Heart left ventricle (tissue), 16 donors: ENCODE measurements around the gene NABP1. TPM values are rescaled to one million over a fixed set of nuclear protein-coding genes. Genes with fewer than 3 reads are reported as not detected.

Experiments used
- ATAC-seq, 4 donors: fragments of 200-7000 bp; cut with Tn5 transposase; one replicate each; pipeline ENCODE4 v1.9.1; 2020 to 2022; ENCODE audit warnings: moderate library complexity in 4 of 4, mild to moderate bottlenecking in 3 of 4, moderate number of reproducible peaks in 1 of 4
- DNase-seq, 5 donors: peaks; one replicate each; pipeline ENCODE4 v3.0.0-alpha.2; 2020
- H3K27ac ChIP-seq, 12 donors: fragments of 200-600 bp; sonication (generic) in 4 of 12; one replicate each; pipeline versions ENCODE4 v1.5.0 to v1.8.0; 2016 to 2022; ENCODE audit warnings: mild to moderate bottlenecking in 2 of 12
- H3K27me3 ChIP-seq, 9 donors: fragments of 200-600 bp; sonication (generic) in 2 of 9; one replicate each; pipeline versions ENCODE4 v1.5.1 to v1.8.0; 2016 to 2022; ENCODE audit warnings: mild to moderate bottlenecking in 3 of 9
- H3K36me3 ChIP-seq, 9 donors: fragments of 200-600 bp; sonication (generic) in 2 of 9; one replicate each; pipeline versions ENCODE4 v1.5.0 to v1.8.0; 2018 to 2022; ENCODE audit warnings: mild to moderate bottlenecking in 2 of 9
- H3K4me1 ChIP-seq, 12 donors: fragments of 200-600 bp; sonication (generic) in 4 of 12; one replicate each; pipeline versions ENCODE4 v1.5.0 to v1.8.0; 2016 to 2022; ENCODE audit warnings: mild to moderate bottlenecking in 3 of 12
- H3K4me3 ChIP-seq, 12 donors: fragments of 200-600 bp; sonication (generic) in 4 of 12; one replicate each; pipeline versions ENCODE4 v1.5.0 to v1.8.0; 2017 to 2022; ENCODE audit warnings: mild to moderate bottlenecking in 9 of 12, moderate library complexity in 4 of 12
- H3K9me3 ChIP-seq, 12 donors: fragments of 200-600 bp; sonication (generic) in 4 of 12; one replicate each; pipeline versions ENCODE4 v1.5.0 to v1.8.0; 2016 to 2022; ENCODE audit warnings: mild to moderate bottlenecking in 1 of 12
- POLR2A ChIP-seq, 2 donors: fragments of 450-650 bp; IDR thresholded peaks; one replicate each; pipeline ENCODE4 v1.6.1; 2017; ENCODE audit warnings: antibody characterized with exemption in 2 of 2, mild to moderate bottlenecking in 2 of 2, moderate library complexity in 2 of 2
- WGBS, 4 donors: extraction: QIAGEN DNeasy Blood & Tissue Kit in 2 of 4; methylation state at CpG; one replicate each; pipeline versions ENCODE4 v1.1.5 to v1.1.7; 2013 to 2018; 5-methylcytosine and 5-hydroxymethylcytosine counted together
- intact Hi-C, 10 donors: fragments of 100-400 bp; cut with DNase I; formaldehyde crosslinking; loops; one replicate each; pipeline versions ENCODE4 v1.11.1 to v1.14.2; 2022
- polyA plus RNA-seq, 2 donors: library from polyadenylated mRNA; stranded (reverse); fragments of 200-250 nt; gene quantifications; one replicate each; pipeline ENCODE4 v1.2.3, GENCODE V29; 2013
- total RNA-seq, 9 donors: library from RNA; depleted of rRNA in 2 of 9; stranded (reverse); fragments of >200 nt in 2 of 9; fragmentation: NEBNext Ultra II Directional in 3 of 9; extraction: Animal tissue kit (Norgen Biotek cat#: 25700) in 3 of 9; gene quantifications; one replicate each; pipeline versions ENCODE4 v1.1.0 to v1.2.4, GENCODE V29; 2016 to 2023
- TF ChIP-seq, protein P1 (sequence below), 12 donors: fragments of 200-600 bp; sonication (generic) in 4 of 12; IDR thresholded peaks; one replicate each; pipeline versions ENCODE4 v1.5.0 to v1.8.0; 2018 to 2022; ENCODE audit warnings: antibody characterized with exemption in 12 of 12, mild to moderate bottlenecking in 5 of 12
- donor health status: ischemic (EF 13 %, LVEDD 7.1; RV severe dilation, severe dysfunction).
- donor health status: healthy with polysubstance abuse.
- donor health status: DM: no; HTN: yes; CAD: no.
- donor health status: DM: no; HTN: no; CAD: no.
- donor health status: ischemic (EF 25% LVEDD 6.9; RV normal size, moderate dysfunction).
- donor health status: ischemic (EF 25% LVEDD 5.7; RV mildly dilated, moderate dysfunction).
- donor health status: healthy.
- donor health status: DM: yes; HTN: yes; CAD: no.
- donor health status: ischemic (EF 35%, LVEDD 5.7; RV mildly dilated, moderate dysfunction).
- donor health status: nonischemic (EF 11% LVEDD 7.7; RV severe dilation, severe dysfunction).
- donor health status: DM: yes; HTN: yes; CAD: no.
- donor health status: PGD.
- donor health status: ischemic (EF 29% LVEDD 5.4; RV normal size, mild dysfunction).
- donor health status: nonischemic (EF 23%, LVEDD 6.1; RV moderate dilation, normal function).

The NABP1 gene
- total and polyA plus RNA-seq, 11 donors, result 1.5 to 36.3 (median 3.3) TPM

DNA sequence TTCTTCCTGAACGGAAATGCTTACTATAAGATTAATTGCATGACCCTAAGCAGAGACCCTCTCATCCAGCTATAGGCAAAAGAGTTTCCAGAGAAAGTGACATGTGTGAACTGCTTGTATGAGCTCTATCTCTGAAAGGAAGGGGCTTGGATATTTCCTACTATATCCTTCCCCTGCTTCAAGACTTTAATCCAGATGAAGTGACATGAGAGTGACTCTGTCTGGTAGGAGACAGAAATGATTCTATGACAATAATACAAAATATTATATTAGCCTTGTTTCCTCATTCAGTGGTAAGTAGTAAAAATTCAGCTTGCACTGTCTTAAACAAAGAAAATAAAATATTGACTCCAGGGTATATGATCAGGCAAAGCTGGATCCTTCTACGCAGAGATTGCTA lies 37.5 kb downstream of the NABP1 start:
- TF ChIP-seq POLR2A (IDR thresholded peaks at IDR 0.05), result no peak
- TF ChIP-seq, protein P1, sequence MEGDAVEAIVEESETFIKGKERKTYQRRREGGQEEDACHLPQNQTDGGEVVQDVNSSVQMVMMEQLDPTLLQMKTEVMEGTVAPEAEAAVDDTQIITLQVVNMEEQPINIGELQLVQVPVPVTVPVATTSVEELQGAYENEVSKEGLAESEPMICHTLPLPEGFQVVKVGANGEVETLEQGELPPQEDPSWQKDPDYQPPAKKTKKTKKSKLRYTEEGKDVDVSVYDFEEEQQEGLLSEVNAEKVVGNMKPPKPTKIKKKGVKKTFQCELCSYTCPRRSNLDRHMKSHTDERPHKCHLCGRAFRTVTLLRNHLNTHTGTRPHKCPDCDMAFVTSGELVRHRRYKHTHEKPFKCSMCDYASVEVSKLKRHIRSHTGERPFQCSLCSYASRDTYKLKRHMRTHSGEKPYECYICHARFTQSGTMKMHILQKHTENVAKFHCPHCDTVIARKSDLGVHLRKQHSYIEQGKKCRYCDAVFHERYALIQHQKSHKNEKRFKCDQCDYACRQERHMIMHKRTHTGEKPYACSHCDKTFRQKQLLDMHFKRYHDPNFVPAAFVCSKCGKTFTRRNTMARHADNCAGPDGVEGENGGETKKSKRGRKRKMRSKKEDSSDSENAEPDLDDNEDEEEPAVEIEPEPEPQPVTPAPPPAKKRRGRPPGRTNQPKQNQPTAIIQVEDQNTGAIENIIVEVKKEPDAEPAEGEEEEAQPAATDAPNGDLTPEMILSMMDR (IDR thresholded peaks at IDR 0.05), result no peak
- Histone ChIP-seq H3K4me1 (no peaks in the 10 kb centered on the region), H3K27ac (no peak overlapping the region), H3K4me3 (no peak overlapping the region), H3K36me3 (no peaks in the 10 kb centered on the region), H3K27me3 (no peaks in the 10 kb centered on the region), H3K9me3 (no peaks in the 10 kb centered on the region)
- intact Hi-C loops, result no loop called here
- no peak for DNase-seq
- ATAC-seq, result no peak
- WGBS, 4 donors, result 79 to 90% (median 86%) methylated on average over 2 of the region's 2 CpGs

DNA sequence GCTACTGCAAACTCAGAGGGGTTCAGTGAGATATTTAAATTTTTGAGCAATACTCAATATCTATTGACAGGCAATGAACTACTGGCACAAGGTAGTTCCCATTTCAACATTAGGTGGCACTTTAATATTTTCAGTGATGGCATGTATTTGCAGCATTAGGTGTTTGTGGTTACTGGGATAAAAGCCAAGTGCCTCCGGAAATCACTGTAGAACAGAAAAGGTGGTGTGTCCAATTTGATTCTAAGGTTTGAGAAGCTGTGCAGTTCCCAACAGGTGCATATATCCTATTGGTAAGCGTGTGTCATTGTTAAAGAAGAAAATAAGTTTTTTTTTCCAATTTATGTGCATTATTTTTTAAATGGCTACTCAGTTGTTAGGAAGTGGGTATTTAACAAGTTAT lies 41.3 kb downstream of the NABP1 start:
- no peak for TF ChIP-seq POLR2A (IDR thresholded peaks at IDR 0.05)
- TF ChIP-seq, protein P1 (IDR thresholded peaks at IDR 0.05), result no peak
- Histone ChIP-seq H3K4me1 (no peaks in the 10 kb centered on the region), H3K27me3 (no peaks in the 10 kb centered on the region), H3K4me3 (no peak overlapping the region), H3K9me3 (no peaks in the 10 kb centered on the region), H3K36me3 (no peaks in the 10 kb centered on the region), H3K27ac (no peak overlapping the region)
- intact Hi-C loops, result no loop called here
- DNase-seq (no peak), ATAC-seq (no peak)
- 75 to 89% (median 83%) methylated on average over 2 of the region's 2 CpGs for WGBS, 4 donors

DNA sequence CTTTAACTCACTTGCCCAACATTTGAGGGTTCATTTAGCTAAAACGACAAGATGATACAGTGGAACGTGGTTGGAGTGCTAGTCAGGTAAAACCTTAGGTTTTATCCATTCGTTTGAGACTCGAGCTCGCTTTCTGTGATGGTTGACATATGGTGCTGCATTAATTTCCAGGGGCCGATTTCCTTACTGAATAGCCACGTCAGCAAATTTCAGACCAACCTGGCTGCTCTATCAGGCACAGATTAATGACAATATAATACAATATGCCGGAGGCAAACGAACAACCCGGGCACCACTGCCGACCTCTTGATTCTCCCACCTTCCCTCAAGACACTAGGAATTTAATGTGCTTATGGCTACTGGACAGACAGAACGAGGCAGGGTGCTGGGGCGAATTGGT lies 42.0 kb downstream of the NABP1 start:
- Histone ChIP-seq H3K36me3 (no peaks in the 10 kb centered on the region), H3K4me1 (no peaks in the 10 kb centered on the region), H3K27ac (no peak overlapping the region), H3K4me3 (no peak overlapping the region), H3K27me3 (no peaks in the 10 kb centered on the region), H3K9me3 (no peaks in the 10 kb centered on the region)
- WGBS, 4 donors, result 88 to 94% (median 93%) methylated on average over 13 of the region's 13 CpGs
- intact Hi-C loops, result no loop called here
- ATAC-seq (no peak), DNase-seq (no peak)
- TF ChIP-seq, protein P1 (IDR thresholded peaks at IDR 0.05), result no peak
- no peak for TF ChIP-seq POLR2A (IDR thresholded peaks at IDR 0.05)

DNA sequence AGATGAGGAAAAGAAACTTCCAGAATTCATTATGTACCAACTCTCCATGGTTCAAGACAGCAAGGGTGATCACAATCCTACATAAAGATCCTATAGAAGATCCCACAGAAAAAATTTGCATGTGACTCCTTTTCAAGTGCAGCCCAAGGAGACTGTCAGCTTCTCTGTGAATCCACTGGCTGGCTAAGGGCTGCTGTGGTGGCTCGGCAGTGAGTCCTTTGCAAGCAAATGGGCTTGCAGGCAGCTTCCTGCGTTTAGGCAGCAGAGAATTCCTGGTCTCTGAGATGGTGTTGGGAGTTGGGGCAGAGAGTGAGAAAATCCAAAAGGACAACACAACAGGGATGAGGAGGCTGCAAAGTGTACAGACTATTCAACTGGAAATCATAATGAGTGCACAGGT lies 43.4 kb downstream of the NABP1 start:
- no peaks in the 10 kb centered on the region for H3K4me1 ChIP-seq
- no peaks in the 10 kb centered on the region for H3K36me3 ChIP-seq
- intact Hi-C loops, result no loop called here
- 51 to 58% (median 53%) methylated on average over 2 of the region's 2 CpGs for WGBS, 4 donors
- TF ChIP-seq, protein P1 (IDR thresholded peaks at IDR 0.05), result no peak
- TF ChIP-seq POLR2A (IDR thresholded peaks at IDR 0.05), result no peak
- H3K27me3 ChIP-seq, result no peaks in the 10 kb centered on the region
- no peaks in the 10 kb centered on the region for H3K9me3 ChIP-seq
- DNase-seq (no peak), ATAC-seq (no peak)
- no peak overlapping the region for H3K27ac ChIP-seq
- no peak overlapping the region for H3K4me3 ChIP-seq
